Tibial nerve (tissue), 4 donors: ENCODE results near the gene SLC8A2. TPM values are rescaled to one million over a fixed set of nuclear protein-coding genes. Genes with fewer than 3 reads are reported as not detected.

Experiments used
- DNase-seq, 2 donors: peaks; one replicate each; pipeline ENCODE4 v3.0.0-alpha.2; 2019; ENCODE audit warnings: low spot score in 2 of 2
- H3K27ac ChIP-seq, 4 donors: fragments of 200-600 bp; sonication (generic) in 3 of 4; one replicate each; pipeline ENCODE4 v1.5.1; 2017 to 2019; ENCODE audit warnings: mild to moderate bottlenecking in 1 of 4
- H3K27me3 ChIP-seq, 2 donors: fragments of 200-600 bp; sonication (generic) in 1 of 2; one replicate each; pipeline versions ENCODE4 v1.5.1 to v1.6.0; 2017 to 2019
- H3K36me3 ChIP-seq, 3 donors: fragments of 200-600 bp; sonication (generic); one replicate each; pipeline ENCODE4 v1.5.1; 2018 to 2019
- H3K4me1 ChIP-seq, 4 donors: fragments of 200-600 bp; sonication (generic) in 3 of 4; one replicate each; pipeline ENCODE4 v1.5.1; 2017 to 2019
- H3K4me3 ChIP-seq, 4 donors: fragments of 200-600 bp; sonication (generic) in 3 of 4; one replicate each; pipeline ENCODE4 v1.5.1; 2017 to 2019; ENCODE audit warnings: mild to moderate bottlenecking in 1 of 4, moderate library complexity in 1 of 4
- H3K9me3 ChIP-seq, 4 donors: fragments of 200-600 bp; sonication (generic) in 3 of 4; one replicate each; pipeline ENCODE4 v1.5.1; 2017 to 2019
- EP300 ChIP-seq, 2 donors: sonication (generic); formaldehyde crosslinking; IDR thresholded peaks; one replicate each; pipeline ENCODE4 v1.6.1; 2017; ENCODE audit warnings: antibody characterized with exemption in 2 of 2, mild to moderate bottlenecking in 1 of 2
- POLR2A ChIP-seq, 2 donors: fragments of 450-650 bp; IDR thresholded peaks; one replicate each; pipeline ENCODE4 v1.6.1; 2017; ENCODE audit warnings: antibody characterized with exemption in 2 of 2, mild to moderate bottlenecking in 2 of 2, moderate library complexity in 2 of 2
- WGBS, 2 donors: methylation state at CpG; one replicate each; pipeline ENCODE4 v1.1.5; 2018; 5-methylcytosine and 5-hydroxymethylcytosine counted together
- total RNA-seq, 4 donors: library from RNA; depleted of rRNA; stranded (reverse); fragments of >200 nt; gene quantifications; one replicate each; pipeline ENCODE4 v1.1.0, GENCODE V29; 2016
- TF ChIP-seq, protein P1 (sequence below), 5 experiments: fragments of 200-600 bp in 3 of 5; fragments of 450-650 bp in 2 of 5; sonication (generic) in 3 of 5; IDR thresholded peaks; one replicate each; pipeline ENCODE4 v1.5.1; 2016 to 2019; ENCODE audit warnings: antibody characterized with exemption in 5 of 5, mild to moderate bottlenecking in 3 of 5, moderate library complexity in 2 of 5

SLC8A2 gene
- total RNA-seq, 4 donors from 2014 or later, result not detected

DNA sequence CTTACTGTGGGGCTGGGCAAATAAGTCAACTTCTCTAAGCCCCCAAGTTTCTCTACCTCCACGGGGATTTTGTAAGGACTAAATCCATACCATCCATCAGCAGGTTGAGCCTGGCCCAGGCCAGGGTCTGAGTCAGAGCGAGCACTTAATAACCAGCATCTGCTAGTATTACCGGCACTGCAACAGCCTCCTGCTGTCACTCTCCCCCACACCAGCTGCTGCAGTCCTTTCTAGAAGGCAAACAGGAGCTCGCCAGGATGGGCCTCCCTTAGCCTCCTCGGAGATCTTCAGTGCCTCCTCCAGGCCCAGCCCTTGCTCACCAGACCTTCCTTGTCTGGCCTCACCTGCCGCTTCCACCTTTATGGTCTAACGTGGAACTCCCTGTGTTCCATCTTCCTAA is 40.0 kb upstream of the SLC8A2 start:
- no peak for DNase-seq
- Histone ChIP-seq H3K4me1 (peaks cover 0 to 84% (median 61%) of the 10 kb centered on the region in 4 donors), H3K9me3 (no peaks in the 10 kb centered on the region), H3K4me3 (peak overlapping the region in 1 of 4 donors; percentile 97), H3K27ac (peak overlapping the region in 3 of 4 donors; percentile 93 to 99 (median 97)), H3K27me3 (no peaks in the 10 kb centered on the region), H3K36me3 (peaks cover 0 to under 1% (median 0%) of the 10 kb centered on the region in 3 donors)
- TF ChIP-seq POLR2A (IDR thresholded peaks at IDR 0.05) (no peak), EP300 (IDR thresholded peaks at IDR 0.05) (no peak)
- TF ChIP-seq, protein P1, sequence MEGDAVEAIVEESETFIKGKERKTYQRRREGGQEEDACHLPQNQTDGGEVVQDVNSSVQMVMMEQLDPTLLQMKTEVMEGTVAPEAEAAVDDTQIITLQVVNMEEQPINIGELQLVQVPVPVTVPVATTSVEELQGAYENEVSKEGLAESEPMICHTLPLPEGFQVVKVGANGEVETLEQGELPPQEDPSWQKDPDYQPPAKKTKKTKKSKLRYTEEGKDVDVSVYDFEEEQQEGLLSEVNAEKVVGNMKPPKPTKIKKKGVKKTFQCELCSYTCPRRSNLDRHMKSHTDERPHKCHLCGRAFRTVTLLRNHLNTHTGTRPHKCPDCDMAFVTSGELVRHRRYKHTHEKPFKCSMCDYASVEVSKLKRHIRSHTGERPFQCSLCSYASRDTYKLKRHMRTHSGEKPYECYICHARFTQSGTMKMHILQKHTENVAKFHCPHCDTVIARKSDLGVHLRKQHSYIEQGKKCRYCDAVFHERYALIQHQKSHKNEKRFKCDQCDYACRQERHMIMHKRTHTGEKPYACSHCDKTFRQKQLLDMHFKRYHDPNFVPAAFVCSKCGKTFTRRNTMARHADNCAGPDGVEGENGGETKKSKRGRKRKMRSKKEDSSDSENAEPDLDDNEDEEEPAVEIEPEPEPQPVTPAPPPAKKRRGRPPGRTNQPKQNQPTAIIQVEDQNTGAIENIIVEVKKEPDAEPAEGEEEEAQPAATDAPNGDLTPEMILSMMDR (IDR thresholded peaks at IDR 0.05), result no peak
- 66 to 77% methylated on average over 7 of the region's 7 CpGs for WGBS, 2 donors

DNA sequence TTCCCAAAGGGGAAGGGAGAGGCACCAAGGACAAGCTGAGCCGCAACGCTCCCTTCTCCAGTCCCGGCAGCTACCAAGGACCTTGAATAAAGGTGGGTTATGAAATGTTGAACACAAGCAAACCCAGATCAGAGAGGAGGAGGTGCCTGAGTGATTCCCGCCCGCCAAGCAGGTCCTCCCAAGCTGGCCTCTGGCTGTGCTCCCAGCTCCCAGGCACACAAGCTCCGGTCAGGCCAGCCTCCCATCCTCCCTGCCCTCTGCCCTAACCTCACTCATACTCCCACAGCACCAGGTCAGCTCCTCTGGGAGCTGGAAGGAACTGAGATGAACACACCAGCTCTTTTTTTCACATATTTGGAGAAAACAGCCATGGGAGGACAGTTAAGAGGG is 39.4 kb upstream of the SLC8A2 start:
- Histone ChIP-seq H3K36me3 (peaks cover 0 to 5% (median 0%) of the 10 kb centered on the region in 3 donors), H3K27me3 (no peaks in the 10 kb centered on the region), H3K9me3 (no peaks in the 10 kb centered on the region), H3K4me1 (peaks cover 0 to 88% (median 61%) of the 10 kb centered on the region in 4 donors), H3K27ac (peak overlapping the region in 3 of 4 donors; percentile 93 to 99 (median 97)), H3K4me3 (peak overlapping the region in 1 of 4 donors; percentile 11)
- TF ChIP-seq EP300 (IDR thresholded peaks at IDR 0.05), result peak in 1 of 2 donors; percentile 71
- TF ChIP-seq, protein P1 (IDR thresholded peaks at IDR 0.05), result no peak
- peak; percentile 32 to 68 for DNase-seq
- WGBS, 2 donors, result 66 to 92% methylated on average over 3 to 6 of the region's 6 CpGs

DNA sequence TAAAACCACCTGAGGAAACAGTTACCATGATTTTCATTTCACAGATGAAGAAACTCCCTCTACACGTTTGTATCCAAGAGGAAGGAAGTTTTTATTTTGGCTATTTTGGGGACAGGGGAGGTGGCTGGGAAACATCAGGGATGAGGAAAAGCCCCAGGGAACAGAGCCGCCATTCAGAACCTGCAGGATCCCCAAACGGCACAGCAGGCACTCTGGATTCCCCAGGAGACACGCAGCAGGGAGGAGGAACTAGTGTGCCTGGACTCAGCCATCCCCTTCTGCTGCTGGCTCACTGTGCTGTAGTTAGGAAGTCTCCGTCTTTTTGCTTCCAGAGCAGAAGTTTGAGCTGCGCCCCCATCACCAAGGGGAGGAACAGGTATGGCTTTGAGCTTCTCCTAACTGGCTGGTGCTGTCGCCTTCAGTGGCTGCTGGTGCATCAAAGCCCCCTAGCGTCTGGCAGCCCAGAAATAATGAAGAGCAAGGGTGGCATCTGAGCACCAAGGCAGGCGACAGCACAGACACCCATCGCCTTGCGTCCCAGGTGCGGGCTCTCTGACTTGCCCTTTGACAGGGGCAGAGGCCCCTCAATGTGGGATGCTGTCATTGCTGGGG is 38.9 kb upstream of the SLC8A2 start:
- peaks cover 0 to 10% (median 0%) of the 10 kb centered on the region in 3 donors for H3K36me3 ChIP-seq
- peak overlapping the region in 1 of 4 donors; percentile 11 for H3K4me3 ChIP-seq
- 61 to 68% methylated on average over 12 of the region's 12 CpGs for WGBS, 2 donors
- peak overlapping the region in 3 of 4 donors; percentile 93 to 99 (median 97) for H3K27ac ChIP-seq
- TF ChIP-seq POLR2A (IDR thresholded peaks at IDR 0.05) (no peak), EP300 (IDR thresholded peaks at IDR 0.05) (no peak)
- TF ChIP-seq, protein P1 (IDR thresholded peaks at IDR 0.05), result no peak
- H3K9me3 ChIP-seq, result no peaks in the 10 kb centered on the region
- no peaks in the 10 kb centered on the region for H3K27me3 ChIP-seq
- DNase-seq, result no peak
- H3K4me1 ChIP-seq, result peaks cover 0 to 86% (median 59%) of the 10 kb centered on the region in 4 donors

DNA sequence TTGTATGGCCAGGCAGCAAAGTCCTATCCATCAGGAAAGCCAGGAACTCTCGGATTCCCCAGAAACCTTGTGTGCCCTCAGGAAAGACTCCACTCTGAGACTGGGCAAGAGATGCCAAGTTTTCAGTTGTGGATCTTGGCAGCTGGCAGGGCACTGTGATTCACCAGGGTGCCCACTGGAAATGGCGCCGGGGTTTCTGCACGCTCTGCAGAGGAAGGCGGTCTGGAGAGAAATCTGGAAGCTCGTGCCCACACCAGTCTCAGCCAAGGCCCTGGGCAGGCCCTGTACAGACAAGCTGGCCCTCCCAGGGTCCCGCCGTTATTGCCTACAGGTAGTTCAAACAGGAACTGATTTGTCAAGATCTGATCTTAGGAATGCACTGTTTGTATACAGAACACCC is 38.3 kb upstream of the SLC8A2 start:
- Histone ChIP-seq H3K9me3 (no peaks in the 10 kb centered on the region), H3K4me1 (peaks cover 0 to 84% (median 59%) of the 10 kb centered on the region in 4 donors), H3K27ac (peak overlapping the region in 2 of 4 donors; percentile 97 to 99), H3K36me3 (peaks cover 0 to 14% (median 0%) of the 10 kb centered on the region in 3 donors), H3K27me3 (no peaks in the 10 kb centered on the region), H3K4me3 (no peak overlapping the region)
- TF ChIP-seq POLR2A (IDR thresholded peaks at IDR 0.05) (no peak), EP300 (IDR thresholded peaks at IDR 0.05) (no peak)
- TF ChIP-seq, protein P1 (IDR thresholded peaks at IDR 0.05), result no peak
- no peak for DNase-seq
- 45 to 56% methylated on average over 8 of the region's 8 CpGs for WGBS, 2 donors

DNA sequence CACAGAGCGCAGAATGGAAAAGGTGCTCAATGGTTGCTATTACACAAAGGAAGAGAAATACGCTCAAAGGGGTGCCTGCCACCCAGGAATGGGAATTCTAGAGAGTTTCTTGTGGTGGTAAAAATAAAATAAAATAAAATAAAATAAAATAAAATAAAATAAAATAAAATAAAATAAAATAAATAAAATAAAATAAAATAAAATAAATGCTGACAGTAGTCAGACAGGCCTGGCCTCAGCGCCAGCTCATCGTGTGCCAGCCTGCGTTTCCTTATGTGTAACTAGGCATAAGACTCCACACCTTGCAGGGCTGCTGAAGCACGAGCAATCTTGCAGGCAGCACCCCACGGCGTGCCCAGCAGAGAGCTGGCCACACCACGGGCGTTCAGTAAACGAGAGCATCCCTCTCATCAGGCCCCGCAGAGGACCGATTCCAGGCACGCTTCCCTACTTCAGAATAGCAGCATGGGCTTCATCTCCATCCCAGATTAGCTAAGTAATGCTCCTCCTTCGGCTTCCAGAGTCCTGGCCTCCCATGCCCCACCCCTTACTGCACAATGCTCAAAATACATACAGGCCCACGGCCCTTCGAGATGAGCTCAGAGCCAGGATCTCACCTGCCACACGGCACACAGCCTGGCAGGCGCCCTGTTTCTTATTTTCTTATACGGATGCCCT is 37.6 kb upstream of the SLC8A2 start:
- peaks cover 0 to 84% (median 59%) of the 10 kb centered on the region in 4 donors for H3K4me1 ChIP-seq
- WGBS, 2 donors, result 80% methylated on average over 20 of the region's 20 CpGs
- H3K27ac ChIP-seq, result peak overlapping the region in 2 of 4 donors; percentile 97 to 99
- no peak for DNase-seq
- H3K4me3 ChIP-seq, result no peak overlapping the region
- TF ChIP-seq EP300 (IDR thresholded peaks at IDR 0.05) (no peak), POLR2A (IDR thresholded peaks at IDR 0.05) (no peak)
- TF ChIP-seq, protein P1 (IDR thresholded peaks at IDR 0.05), result no peak
- peaks cover 0 to 14% (median 0%) of the 10 kb centered on the region in 3 donors for H3K36me3 ChIP-seq
- no peaks in the 10 kb centered on the region for H3K27me3 ChIP-seq
- H3K9me3 ChIP-seq, result no peaks in the 10 kb centered on the region
